NB4 (cell line): Measurements from ENCODE around the gene FAM53B.

Experiments used
- DNase-seq: peaks from one replicate; pipeline ENCODE4 v3.0.0; 2010; ENCODE audit warnings: low read depth
- H3K4me3 ChIP-seq: one replicate; pipeline ENCODE4 v1.5.1; 2011; ENCODE audit warnings: mild to moderate bottlenecking, low read depth, low read length, moderate library complexity
- CTCF ChIP-seq: IDR thresholded peaks from one replicate; pipeline ENCODE4 v1.5.1; 2012; ENCODE audit warnings: low read depth, low read length
- MAX ChIP-seq: IDR thresholded peaks from 2 replicates; pipeline ENCODE4 v1.6.1; 2011; ENCODE audit warnings: low read depth, low read length
- MYC ChIP-seq: IDR thresholded peaks from 2 replicates; pipeline ENCODE4 v1.6.1; 2011; ENCODE audit warnings: low read depth, low read length
- POLR2A ChIP-seq: IDR thresholded peaks from 2 replicates; pipeline ENCODE4 v1.6.1; 2011; ENCODE audit warnings: mild to moderate bottlenecking; ENCODE audit not compliant: insufficient read length; ENCODE audit errors: extremely low read depth

FAM53B gene

GRCh38 chr10:124607693-124608092, 136.5 kb downstream of the FAM53B start:
- TF ChIP-seq CTCF = no peak
- no peak for TF ChIP-seq MAX
- TF ChIP-seq POLR2A = no peak
- no peak for TF ChIP-seq MYC
- DNase-seq = no peak
- H3K4me3 ChIP-seq = no peak overlapping the region

GRCh38 chr10:124606822-124607221, 137.4 kb downstream of the FAM53B start:
- no peak for TF ChIP-seq MAX
- no peak for TF ChIP-seq MYC
- no peak for TF ChIP-seq POLR2A
- no peak for TF ChIP-seq CTCF
- DNase-seq = peak; percentile 66
- no peak overlapping the region for H3K4me3 ChIP-seq

- H3K4me3 ChIP-seq = no peak overlapping the region
- peak; percentile 94 for DNase-seq
- TF ChIP-seq MAX (no peak; the same call in 1 of the 2 replicates), POLR2A (no peak), MYC (peak; percentile 27; the same call in 1 of the 2 replicates), CTCF (no peak)
Measured at GRCh38 chr10:124605856-124606812, 138.0 kb downstream of the FAM53B start.

GRCh38 chr10:124605481-124605855, 138.7 kb downstream of the FAM53B start:
- TF ChIP-seq POLR2A (no peak), MAX (no peak)
- DNase-seq = no peak
- H3K4me3 ChIP-seq = no peak overlapping the region

- DNase-seq = peak; percentile 48
- TF ChIP-seq CTCF (no peak), MYC (no peak), POLR2A (no peak), MAX (no peak)
- no peak overlapping the region for H3K4me3 ChIP-seq
Measured at GRCh38 chr10:124605001-124605370, 139.2 kb downstream of the FAM53B start.

- H3K4me3 ChIP-seq = no peak overlapping the region
- TF ChIP-seq POLR2A (no peak), MAX (no peak), MYC (no peak), CTCF (no peak)
- DNase-seq = no peak
Measured at GRCh38 chr10:124604214-124605000, 139.8 kb downstream of the FAM53B start.
